ENCODE data around the gene SLC6A12. TPM values are rescaled to one million over a fixed set of nuclear protein-coding genes. Genes with fewer than 3 reads are reported as not detected.
A peak's percentile ranks its signal among the peaks of the same experiment; 100 is the strongest.

The SLC6A12 gene
- polyA plus RNA-seq (ENCODE audit: insufficient read length in 3 of 3), result 10 to 100 TPM; 11.7 to 19.5 (median 15.0) TPM
- long read RNA-seq, donor 1, result 0 reads
- long read RNA-seq, donor 2, result 0 reads
- long read RNA-seq, donor 3, partial matches to known transcripts, result 0 of 1 reads
- long read RNA-seq, donor 3, other reads (novel, unspliced or antisense), result 0 of 1 reads
- long read RNA-seq, donor 4, partial matches to known transcripts, result 0 of 1 reads
- long read RNA-seq, donor 4, other reads (novel, unspliced or antisense), result 0 of 1 reads
- long read RNA-seq, donor 5, result 0 reads
- long read RNA-seq, donor 6, partial matches to known transcripts, result 0 of 1 reads
- long read RNA-seq, donor 6, other reads (novel, unspliced or antisense), result 0 of 1 reads
- long read RNA-seq, donor 7, result 0 reads
- long read RNA-seq, donor 8, partial matches to known transcripts, result 0 of 1 reads
- long read RNA-seq, donor 8, other reads (novel, unspliced or antisense), result 0 of 1 reads
- long read RNA-seq, donor 9, result 0 reads
- long read RNA-seq, donor 10, partial matches to known transcripts, result 0 of 1 reads
- long read RNA-seq, donor 10, other reads (novel, unspliced or antisense), result 0 of 1 reads
- long read RNA-seq, donor 11, result 0 reads
- long read RNA-seq, donor 12, result 0 reads
- long read RNA-seq, donor 13, result 0 reads
- long read RNA-seq, donor 14, result 0 reads
- long read RNA-seq, donor 15, result 0 reads
- long read RNA-seq, donor 16, partial matches to known transcripts, result 13 of 13 reads
- long read RNA-seq, donor 16, other reads (novel, unspliced or antisense), result 0 of 13 reads

DNA sequence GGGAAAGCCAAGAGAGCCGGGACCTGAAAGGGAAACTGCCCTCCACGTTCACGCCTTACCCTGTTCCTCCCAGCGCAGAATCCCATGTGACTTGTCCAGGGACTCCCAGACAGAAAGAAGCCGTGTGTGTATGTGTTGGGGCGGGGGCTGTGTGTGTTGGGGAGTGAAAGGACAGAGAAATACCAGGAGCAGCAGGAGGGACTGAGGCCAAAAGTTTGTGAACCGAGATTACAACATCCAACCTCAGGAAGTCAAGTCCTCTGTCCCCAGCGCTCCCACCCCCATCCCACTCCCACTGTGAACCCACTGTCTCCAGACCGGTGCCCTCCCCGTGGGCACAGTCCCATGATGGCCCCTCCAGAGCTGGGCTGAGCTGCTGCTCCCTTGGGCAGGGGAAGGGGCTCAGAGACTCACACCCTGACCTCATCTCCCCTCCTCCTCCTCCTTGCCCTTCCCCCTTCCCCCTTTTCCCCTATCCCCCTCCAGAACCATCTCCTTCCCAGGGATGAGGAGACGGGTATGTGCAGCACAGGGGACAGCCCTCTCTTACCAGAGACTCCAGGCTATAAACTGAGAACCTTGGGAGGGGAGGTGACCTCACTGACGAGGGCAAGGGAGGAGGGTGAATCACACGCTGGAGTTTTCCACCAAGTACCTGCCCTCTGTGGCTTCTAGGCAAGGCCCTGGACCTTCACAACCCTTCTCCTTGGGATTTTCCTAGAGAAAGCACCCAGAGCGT lies at the start of gene SLC6A12:
TSS of gene SLC6A12 (minus strand) at position 155 of the 739 bp plus-strand sequence. CDS start 4,171 bp downstream, outside the sequence.
- no peak for DNase-seq (ENCODE audit: extremely low read depth in 1 of 11, low read depth in 9 of 11, low spot score in 4 of 11)

DNA sequence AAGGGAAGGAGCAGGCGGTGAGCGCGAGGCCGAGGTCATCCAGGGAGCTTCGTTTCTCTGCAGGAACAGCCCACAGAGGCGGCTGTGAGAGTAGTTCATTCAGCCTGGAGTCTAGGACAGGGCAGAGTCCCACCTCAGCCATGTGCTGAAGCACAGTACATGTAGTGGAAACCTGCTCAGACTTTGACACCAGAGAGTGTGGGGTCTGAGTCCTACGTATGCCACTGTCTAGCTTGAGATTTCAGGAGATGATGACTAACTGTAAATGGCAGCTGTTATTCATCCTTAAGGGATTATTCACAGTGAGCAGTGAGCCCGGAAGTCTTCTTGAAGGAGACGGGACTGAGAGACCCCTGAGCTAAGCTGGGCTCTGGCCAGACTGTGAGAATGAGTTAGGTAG lies 49.6 kb upstream of the SLC6A12 start:
- DNase-seq (ENCODE audit: extremely low read depth in 1 of 11, low read depth in 9 of 11, low spot score in 4 of 11), result no peak

DNA sequence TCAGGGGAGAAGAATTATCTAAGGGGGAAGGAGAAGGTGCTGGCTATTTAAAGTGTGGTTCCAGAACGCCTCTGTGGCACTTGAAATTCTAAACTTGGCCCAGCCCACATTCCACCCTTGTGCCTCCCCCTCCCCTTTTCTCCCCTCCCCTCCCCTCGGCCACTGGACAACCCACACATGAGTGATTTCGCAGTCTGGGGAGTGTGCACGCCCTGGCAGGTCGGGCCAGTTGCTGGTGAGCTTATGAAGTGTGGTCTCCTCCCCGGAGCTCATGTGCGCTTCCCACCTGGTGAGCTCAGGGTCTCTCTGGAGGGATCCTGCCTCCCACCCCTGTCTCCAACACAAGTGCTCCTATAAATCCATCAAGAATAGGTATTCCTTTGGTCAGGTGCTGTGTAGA lies 48.9 kb upstream of the SLC6A12 start, which contains the start of gene SLC6A13:
TSS of gene SLC6A13 (minus strand) at position 20 of the 400 bp plus-strand sequence. CDS start 2,784 bp downstream, outside the sequence.
- DNase-seq (ENCODE audit: extremely low read depth in 1 of 11, low read depth in 9 of 11, low spot score in 4 of 11), result peak in 10 of 11 donors; percentile 52 to 77 (median 68)

DNA sequence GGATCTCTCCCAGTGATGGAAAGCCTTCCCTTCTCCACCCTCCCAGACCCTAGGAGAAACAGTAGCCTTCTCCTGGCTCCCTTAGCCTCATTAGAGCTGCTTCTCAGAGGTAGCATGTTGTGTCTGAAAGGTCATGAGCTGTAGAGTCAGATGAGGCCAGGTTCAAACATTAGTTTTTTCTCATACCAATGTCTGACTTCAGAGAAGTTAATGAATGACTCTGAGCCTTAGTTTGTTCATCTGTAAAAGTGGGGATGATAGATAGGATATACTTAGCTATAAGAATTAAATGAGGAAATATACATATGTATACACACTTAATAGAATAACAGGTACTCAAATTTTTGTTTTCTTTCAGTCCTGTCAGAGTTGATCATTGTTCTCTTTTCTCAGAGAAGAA lies 48.2 kb upstream of the SLC6A12 start:
- DNase-seq (ENCODE audit: extremely low read depth in 1 of 11, low read depth in 9 of 11, low spot score in 4 of 11), result no peak

DNA sequence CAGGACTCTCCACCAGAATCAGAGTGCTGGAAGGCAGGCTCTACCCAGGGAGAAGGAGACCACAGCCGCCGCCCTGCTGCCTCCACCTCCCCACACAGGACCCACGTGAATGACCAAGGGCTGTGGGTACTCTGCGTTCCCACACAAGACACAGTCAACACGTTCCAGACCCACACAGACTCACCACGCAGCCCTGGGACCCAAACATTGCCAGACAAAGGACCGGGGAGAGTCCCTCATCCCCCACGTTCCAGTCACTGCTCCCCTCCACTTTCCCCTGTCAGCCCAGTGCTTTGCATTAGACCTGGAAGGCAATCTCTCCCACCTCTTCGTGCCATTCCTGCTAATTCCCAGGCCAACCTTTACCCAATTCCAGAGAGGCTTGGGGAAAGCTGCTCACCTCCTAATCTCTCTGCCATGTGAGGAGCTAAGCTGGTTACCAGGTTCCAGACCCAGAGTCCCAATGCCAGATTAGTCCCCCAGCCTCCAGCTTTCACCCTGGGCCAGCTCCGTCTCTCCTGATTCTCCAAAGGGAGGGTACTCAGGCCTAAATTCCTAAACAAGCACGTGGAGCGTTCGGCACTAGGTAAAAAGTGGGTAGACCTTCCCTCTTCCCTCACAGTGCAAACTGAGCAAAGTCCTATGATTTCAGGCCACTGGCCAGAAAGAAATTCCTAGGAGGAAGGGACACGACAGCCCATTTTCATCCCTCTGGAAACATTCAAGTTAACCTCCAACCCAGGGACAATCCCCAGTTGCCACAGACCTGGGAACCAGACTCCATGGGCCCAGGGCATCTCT lies 43.8 kb upstream of the SLC6A12 start:
- no peak for DNase-seq (ENCODE audit: extremely low read depth in 1 of 11, low read depth in 9 of 11, low spot score in 4 of 11)

DNA sequence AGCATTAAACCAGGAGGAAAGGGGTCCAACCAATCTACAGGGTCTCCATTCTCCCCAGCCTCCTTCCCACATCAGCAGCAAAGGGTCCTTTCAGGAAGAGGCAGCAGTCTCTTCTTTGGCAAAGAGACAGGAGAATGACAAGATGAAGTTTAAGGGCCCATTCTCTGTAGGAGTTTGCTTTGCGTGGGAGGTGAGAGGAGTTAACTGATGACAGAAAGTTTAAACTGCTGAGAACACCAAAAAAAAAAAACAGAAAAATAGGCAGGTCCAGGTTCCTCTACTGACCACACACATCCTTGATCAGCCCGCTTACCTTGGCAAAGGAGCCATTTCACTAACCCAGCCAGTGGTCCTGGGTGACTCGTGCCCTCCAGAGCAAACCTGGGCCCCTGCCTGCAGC lies 43.0 kb upstream of the SLC6A12 start:
- DNase-seq (ENCODE audit: extremely low read depth in 1 of 11, low read depth in 9 of 11, low spot score in 4 of 11), result no peak

DNA sequence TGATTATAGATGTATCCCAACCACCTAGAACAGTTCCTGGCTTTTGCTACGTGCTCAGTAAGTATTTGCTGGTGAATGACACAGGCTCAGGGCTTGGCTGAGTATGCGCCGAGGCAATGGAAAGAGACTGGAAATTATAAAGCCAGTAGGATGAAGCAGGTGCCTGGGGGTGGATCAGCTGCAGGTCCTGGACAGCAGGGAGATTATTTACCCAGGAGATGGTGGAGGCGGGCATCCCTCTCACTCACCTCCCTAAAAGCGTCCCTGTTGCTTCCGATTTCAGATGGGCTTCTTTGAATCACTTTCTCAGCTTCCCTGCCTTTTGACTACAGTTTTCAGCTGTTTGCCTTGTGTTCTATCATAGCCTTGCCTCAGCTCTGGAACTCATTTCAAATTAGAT lies 42.3 kb upstream of the SLC6A12 start:
- DNase-seq (ENCODE audit: extremely low read depth in 1 of 11, low read depth in 9 of 11, low spot score in 4 of 11), result no peak

DNA sequence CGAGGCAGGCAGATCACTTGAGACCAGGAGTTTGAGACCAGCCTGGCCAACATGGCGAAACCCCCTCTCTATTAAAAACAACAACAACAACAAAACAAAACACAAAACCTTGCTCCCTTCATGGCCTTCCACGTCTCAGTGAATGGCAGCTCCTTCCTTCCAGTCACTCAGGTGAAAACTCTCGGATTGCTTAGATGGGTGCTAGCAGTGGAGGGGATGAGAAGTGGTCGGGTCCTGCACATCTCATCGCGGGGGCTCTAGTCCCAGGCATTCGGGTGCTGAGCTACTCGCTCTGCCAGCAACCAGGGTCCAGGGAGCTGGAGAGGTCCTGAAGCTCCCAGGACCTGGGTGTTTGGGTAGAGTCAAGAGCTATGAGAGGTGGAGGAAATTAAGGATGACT lies 41.0 kb upstream of the SLC6A12 start:
- no peak for DNase-seq (ENCODE audit: extremely low read depth in 1 of 11, low read depth in 9 of 11, low spot score in 4 of 11)

DNA sequence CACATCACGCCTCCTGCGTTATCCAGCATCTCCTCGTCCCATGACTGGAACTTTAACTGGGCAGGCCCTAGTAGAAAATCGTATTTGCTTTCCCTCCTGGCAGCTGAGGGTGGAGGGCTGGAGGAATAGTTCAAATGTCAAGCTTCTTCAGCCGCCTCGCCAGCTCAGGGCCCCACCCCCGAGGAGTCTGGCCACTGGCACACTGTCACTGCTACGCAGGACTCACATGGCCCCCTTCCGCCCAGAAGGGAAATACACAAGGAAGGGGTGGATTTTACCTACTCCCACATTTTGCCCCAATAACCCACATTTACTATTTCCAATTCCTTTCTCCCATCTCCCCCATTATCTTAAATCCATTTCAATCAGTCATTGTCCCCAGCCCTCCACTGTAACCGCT lies 40.1 kb upstream of the SLC6A12 start:
- no peak for DNase-seq (ENCODE audit: extremely low read depth in 1 of 11, low read depth in 9 of 11, low spot score in 4 of 11)

DNA sequence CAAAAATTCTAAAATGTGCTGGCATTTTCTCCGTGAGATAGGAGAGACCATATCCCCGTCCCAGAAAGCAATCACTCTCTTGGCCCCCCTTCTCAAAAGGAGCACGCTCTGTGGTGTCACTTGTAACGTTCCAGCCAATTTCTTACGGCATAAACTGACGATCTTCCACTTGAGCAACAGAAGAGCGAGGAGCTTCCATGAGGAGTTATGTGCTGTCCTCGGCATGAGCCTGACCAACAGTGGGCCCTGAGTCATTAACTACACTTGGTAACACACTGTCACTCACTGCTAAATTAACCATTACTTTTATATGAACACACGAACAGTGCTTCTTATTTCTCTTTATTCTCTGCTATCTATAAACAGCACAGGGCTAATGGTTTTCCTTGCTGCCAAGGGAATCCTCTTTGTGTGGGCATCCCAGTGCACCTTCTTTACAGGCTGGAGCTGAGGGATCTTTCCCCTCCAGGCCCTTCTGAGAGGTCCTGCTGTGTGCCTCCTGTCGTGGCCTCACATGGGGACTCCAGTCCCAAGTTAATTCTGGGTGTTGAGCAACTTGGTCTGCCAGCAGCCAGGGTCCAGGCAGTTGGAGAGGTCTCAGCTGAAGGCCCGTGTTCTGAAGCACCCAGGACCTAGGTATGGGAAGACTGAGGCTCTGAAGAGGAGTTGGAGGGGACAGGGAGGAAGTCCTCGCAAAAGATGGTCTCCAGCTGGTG lies 39.3 kb upstream of the SLC6A12 start:
- no peak for DNase-seq (ENCODE audit: extremely low read depth in 1 of 11, low read depth in 9 of 11, low spot score in 4 of 11)

DNA sequence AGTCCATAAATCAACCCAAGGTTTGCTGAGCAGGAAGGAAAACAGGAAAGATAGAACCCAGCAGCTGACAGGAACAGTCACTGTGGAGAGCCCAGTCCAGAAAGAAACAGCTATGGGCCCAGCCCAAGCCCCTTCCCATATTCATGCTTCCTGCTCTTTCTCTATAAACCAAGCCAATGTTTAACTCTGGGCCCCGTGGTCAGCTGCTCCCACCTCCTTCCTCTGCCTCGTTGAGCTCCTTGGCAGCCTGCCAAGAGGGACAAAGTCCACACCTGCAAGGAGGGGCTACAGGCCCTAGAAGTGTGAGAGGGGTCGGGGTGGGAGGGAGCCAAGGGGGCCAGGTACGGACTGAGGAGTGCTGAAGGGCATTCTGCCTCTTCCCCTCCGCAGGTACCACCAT lies 38.7 kb upstream of the SLC6A12 start:
- DNase-seq (ENCODE audit: extremely low read depth in 1 of 11, low read depth in 9 of 11, low spot score in 4 of 11), result peak in 10 of 11 donors; percentile 46 to 90 (median 66)

DNA sequence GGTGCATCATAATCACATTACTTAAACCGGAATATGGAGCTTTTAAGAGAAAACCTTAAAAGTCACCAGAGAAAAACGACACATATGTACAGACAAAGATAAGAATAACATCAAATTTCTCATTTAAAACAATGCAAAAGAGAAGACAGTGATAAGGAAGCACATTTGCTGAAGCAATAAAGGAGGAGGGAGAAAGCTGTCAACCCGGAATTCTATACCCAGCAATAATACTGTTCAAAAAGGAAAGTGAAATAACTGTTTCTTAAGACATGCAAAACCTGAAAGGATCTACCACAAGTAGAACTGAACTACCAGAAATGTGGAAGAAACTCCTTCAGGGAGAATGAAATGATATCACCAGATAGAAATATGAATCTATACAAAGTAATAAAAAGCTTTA lies 33.3 kb upstream of the SLC6A12 start:
- no peak for DNase-seq (ENCODE audit: extremely low read depth in 1 of 11, low read depth in 9 of 11, low spot score in 4 of 11)

DNA sequence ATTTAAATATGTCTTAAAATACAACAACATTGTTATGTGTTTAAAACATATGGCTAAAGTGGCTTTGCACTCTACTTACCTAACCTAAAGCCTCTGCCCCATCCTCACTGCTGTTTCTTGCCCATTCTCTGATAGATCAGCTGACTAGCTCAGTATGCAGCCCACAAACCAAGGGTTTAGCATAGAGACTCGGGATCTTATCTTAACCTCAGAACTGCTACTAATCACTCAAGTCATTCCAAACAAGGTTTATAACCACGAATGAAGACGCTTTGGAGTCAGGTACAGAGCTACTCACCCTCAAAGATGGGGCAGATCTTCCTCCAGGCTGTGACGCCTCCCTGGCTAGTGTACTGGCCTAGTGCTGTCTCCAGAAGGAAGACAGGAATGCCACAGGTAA lies 29.4 kb upstream of the SLC6A12 start:
- DNase-seq (ENCODE audit: extremely low read depth in 1 of 11, low read depth in 9 of 11, low spot score in 4 of 11), result no peak

DNA sequence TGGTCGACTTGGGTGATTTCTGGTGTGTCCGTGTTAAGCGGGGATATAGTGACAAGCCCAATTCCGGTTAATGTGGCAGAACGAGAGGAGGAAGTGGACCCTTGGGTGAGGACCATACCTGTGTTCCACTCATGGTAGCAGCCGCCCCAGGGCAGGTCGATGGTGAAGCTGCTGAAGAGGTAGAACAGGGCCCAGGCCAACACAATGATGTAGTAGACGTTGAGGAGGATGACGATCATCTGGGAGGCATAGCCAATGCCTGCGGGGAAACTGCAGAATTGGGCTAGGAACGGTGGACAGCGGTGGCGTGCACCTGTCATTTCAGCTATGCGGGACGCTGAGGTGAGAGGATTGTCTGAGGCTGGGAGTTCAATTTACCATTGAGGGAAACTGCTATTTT lies 28.5 kb upstream of the SLC6A12 start:
- no peak for DNase-seq (ENCODE audit: extremely low read depth in 1 of 11, low read depth in 9 of 11, low spot score in 4 of 11)

DNA sequence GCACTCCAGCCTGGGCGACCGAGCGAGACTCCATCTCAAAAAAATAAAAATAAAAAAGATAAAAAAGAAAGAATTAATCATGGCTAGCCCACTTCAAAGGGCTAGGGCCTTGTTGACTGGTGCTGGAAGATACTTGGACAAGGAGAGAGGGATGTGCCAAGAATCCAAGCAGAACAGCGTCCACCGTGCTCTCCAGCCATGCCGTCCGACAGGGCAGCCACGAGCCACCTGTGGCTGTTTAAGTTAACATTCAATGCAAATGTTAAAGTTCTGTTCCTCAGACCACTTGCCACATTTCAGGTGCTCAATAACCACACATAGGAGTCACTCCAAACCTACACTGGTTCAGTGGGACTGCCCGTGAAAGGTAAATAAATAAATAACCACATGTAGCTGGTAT lies 27.3 kb upstream of the SLC6A12 start:
- DNase-seq (ENCODE audit: extremely low read depth in 1 of 11, low read depth in 9 of 11, low spot score in 4 of 11), result no peak

DNA sequence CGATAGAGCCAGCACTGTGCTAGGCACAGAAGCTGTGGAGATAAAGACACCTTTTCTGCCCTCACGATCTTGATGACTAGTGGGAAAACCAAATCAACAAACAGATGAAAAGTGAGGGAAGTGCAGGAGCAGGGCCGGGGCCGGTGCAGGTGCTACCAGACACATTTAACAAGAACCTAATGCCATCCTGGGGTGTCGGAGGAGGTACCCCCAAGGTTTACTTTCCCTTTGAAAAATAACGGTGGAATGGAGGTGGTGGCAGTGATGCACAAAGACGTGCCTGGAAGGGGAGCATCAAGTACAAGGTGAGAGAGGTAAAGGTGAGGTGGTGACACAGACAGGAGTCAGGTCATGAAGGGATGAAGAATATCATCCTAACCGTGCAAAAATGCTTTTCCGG lies 26.6 kb upstream of the SLC6A12 start:
- DNase-seq (ENCODE audit: extremely low read depth in 1 of 11, low read depth in 9 of 11, low spot score in 4 of 11), result no peak

DNA sequence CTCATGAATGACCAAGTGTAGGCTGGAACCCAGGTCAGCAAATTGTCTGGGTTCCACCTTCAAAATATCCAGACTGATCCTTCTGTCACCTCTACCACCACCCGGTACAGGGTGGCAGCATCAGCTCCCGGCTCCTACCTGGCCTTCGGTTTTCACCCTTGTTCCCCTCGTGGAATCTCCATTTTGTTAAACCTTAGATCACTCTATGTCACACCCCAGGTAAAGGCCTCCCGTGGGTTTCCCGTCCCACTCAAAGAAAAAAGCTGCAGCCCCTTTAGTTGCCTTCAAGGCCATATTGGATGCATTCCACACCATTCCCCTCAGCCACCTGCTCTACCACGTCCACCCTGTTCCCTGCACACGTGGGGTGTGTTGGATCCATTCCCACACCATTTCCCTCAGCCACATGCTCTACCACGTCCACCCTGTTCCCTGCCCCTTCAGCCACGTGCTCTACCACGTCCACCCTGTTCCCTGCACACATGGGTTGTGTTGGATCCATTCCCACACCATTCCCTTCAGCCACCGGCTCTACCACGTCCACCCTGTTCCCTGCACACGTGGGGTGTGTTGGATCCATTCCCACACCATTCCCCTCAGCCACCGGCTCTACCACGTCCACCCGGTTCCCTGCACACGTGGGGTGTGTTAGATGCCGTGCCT lies 24.9 kb upstream of the SLC6A12 start:
- DNase-seq (ENCODE audit: extremely low read depth in 1 of 11, low read depth in 9 of 11, low spot score in 4 of 11), result no peak

DNA sequence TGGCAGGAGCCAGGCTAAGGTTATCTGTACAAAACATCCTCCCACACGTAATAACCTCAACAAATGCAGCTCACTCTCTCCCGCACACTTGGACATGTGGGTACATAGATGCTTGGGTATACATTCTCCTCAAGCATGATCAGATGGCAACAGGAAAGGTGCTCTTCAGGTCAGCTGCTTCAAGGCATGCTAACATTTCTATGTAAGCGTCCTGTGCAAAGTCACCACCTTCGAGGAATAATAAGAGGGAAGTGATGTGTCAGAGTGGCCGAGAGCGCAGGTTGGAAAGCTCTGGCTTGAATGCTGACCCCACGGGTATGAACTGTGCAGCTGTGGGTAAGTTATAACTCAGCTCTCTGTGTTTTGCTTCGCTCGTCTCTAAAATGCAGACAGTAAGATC lies 24.2 kb upstream of the SLC6A12 start:
- no peak for DNase-seq (ENCODE audit: extremely low read depth in 1 of 11, low read depth in 9 of 11, low spot score in 4 of 11)
